MCF 10A (cell line): ENCODE results near the gene AEBP1. TPM values are rescaled to one million over a fixed set of nuclear protein-coding genes. Genes with fewer than 3 reads are reported as not detected.

Experiments
- BruUV-seq: library from RNA; stranded (reverse); fragments of 400-500 nt; replicated peaks from 2 replicates; lab custom pipeline; 2021; lab: Mats Ljungman, UMichigan
- CTCF ChIA-PET: fragments of 300-600 bp; sonication (Branson Sonifier 250); formaldehyde crosslinking; extraction: SDS; loops from one replicate; lab custom pipeline; 2021; ENCODE audit warnings: antibody characterized with exemption, inconsistent platforms; lab: Yijun Ruan, JAX
- POLR2A ChIA-PET: fragments of 300-600, 350-650 bp; sonication (Branson Sonifier 250); formaldehyde crosslinking; extraction: SDS; loops from one replicate; lab custom pipeline; 2020; ENCODE audit warnings: antibody characterized with exemption, inconsistent platforms; lab: Yijun Ruan, JAX
- DNase-seq: peaks from one replicate; pipeline ENCODE4 v3.0.0-alpha.2; 2018; ENCODE audit not compliant: unreplicated experiment
- H3K27ac Mint-ChIP-seq: one replicate; pipeline ENCODE4 v1.8.0; 2022; ENCODE audit warnings: mild to moderate bottlenecking, low read depth, mixed read lengths; ENCODE audit not compliant: unreplicated experiment
- H3K27me3 Mint-ChIP-seq: one replicate; pipeline ENCODE4 v1.8.0; 2022; ENCODE audit warnings: mixed read lengths; ENCODE audit not compliant: insufficient read depth, unreplicated experiment
- H3K36me3 Mint-ChIP-seq: one replicate; pipeline ENCODE4 v1.8.0; 2022; ENCODE audit warnings: mild to moderate bottlenecking, moderate library complexity, mixed read lengths; ENCODE audit not compliant: insufficient read depth, unreplicated experiment
- H3K4me1 Mint-ChIP-seq: one replicate; pipeline ENCODE4 v1.8.0; 2022; ENCODE audit warnings: mixed read lengths; ENCODE audit not compliant: insufficient read depth, unreplicated experiment
- H3K4me3 Mint-ChIP-seq: one replicate; pipeline ENCODE4 v1.8.0; 2022; ENCODE audit warnings: mild to moderate bottlenecking, moderate library complexity, mixed read lengths; ENCODE audit not compliant: unreplicated experiment
- H3K9me3 Mint-ChIP-seq: one replicate; pipeline ENCODE4 v1.8.0; 2022; ENCODE audit warnings: mixed read lengths; ENCODE audit not compliant: unreplicated experiment
- intact Hi-C: fragments of 100-400 bp; cut with micrococcal nuclease; formaldehyde crosslinking; loops from 2 replicates; pipeline ENCODE4 v1.14.1; 2022
- total RNA-seq: library from RNA; stranded (reverse); gene quantifications from 2 replicates; pipeline ENCODE4 v1.2.3, GENCODE V29; 2022
- TF ChIP-seq, protein P1 (sequence below): fragments of 200-600 bp; IDR thresholded peaks from one replicate; pipeline ENCODE4 v1.8.0; 2022; ENCODE audit warnings: antibody characterized with exemption, mild to moderate bottlenecking; ENCODE audit not compliant: unreplicated experiment

AEBP1 gene
- total RNA-seq, 1 experiment from 2014 or later = not detected

DNA sequence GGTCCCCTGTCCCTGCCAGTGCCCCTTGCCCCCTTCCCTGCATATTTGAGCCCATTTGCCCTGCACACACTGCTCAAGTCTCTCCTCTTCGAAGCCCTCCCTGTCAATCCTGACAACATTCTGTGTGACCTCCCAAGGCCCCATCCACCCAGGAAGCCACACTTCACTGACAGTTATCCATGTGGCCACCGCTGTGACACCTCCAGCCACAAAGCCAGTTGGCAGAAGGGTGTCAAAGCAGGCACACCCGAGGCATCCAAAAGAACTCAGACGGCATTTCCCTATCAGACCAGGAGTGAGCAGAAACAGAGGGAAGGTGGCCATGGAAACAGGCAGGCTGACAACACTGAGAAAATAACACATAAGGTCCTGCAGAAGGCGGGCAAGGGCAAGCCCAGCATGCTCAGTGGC lies 26.5 kb upstream of the AEBP1 start:
- CTCF ChIA-PET = interaction anchor here (1.0 kb wide), 1 partner anchor 118 kb away, joined by 3 read pairs; no protein-coding TSS in a partner anchor
- TF ChIP-seq, protein P1, sequence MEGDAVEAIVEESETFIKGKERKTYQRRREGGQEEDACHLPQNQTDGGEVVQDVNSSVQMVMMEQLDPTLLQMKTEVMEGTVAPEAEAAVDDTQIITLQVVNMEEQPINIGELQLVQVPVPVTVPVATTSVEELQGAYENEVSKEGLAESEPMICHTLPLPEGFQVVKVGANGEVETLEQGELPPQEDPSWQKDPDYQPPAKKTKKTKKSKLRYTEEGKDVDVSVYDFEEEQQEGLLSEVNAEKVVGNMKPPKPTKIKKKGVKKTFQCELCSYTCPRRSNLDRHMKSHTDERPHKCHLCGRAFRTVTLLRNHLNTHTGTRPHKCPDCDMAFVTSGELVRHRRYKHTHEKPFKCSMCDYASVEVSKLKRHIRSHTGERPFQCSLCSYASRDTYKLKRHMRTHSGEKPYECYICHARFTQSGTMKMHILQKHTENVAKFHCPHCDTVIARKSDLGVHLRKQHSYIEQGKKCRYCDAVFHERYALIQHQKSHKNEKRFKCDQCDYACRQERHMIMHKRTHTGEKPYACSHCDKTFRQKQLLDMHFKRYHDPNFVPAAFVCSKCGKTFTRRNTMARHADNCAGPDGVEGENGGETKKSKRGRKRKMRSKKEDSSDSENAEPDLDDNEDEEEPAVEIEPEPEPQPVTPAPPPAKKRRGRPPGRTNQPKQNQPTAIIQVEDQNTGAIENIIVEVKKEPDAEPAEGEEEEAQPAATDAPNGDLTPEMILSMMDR = no peak
- no peaks in the 10 kb centered on the region for H3K27me3 Mint-ChIP-seq
- H3K9me3 Mint-ChIP-seq = no peaks in the 10 kb centered on the region
- H3K4me3 Mint-ChIP-seq = no peak overlapping the region
- intact Hi-C loops = no loop called here
- DNase-seq = no peak
- no peak overlapping the region for H3K27ac Mint-ChIP-seq
- H3K36me3 Mint-ChIP-seq = peaks cover 47% of the 10 kb centered on the region
- peaks cover 21% of the 10 kb centered on the region for H3K4me1 Mint-ChIP-seq
- no TSS peak for BruUV-seq
- POLR2A ChIA-PET = no interaction called here

DNA sequence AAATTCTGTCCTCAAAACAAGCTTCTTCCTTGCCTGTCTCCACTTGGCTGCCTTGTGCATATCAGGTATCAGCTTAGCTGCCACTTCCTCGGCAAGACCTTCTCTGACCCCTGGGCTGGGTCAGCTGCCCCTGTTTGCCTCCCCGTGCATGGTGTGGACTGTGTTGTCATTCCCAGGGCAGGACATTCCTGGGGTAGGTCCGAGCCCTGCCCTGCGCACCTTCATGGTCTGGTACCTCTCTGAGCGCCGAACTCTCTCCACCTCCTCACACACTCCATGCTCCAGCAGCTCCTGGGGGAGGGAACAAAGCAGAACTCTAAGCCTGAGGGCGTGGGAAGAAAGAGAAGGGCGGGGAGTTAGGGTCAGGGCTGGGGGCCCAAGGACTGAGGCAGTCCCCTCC lies 25.6 kb upstream of the AEBP1 start:
- intact Hi-C loops = no loop called here
- Mint-ChIP-seq H3K9me3 (no peaks in the 10 kb centered on the region), H3K27me3 (no peaks in the 10 kb centered on the region), H3K27ac (no peak overlapping the region), H3K4me1 (peaks cover 13% of the 10 kb centered on the region), H3K36me3 (peaks cover 39% of the 10 kb centered on the region), H3K4me3 (no peak overlapping the region)
- BruUV-seq = no TSS peak
- ChIA-PET CTCF (interaction anchor here (0.6 to 1.0 kb wide), 2 partner anchors 117 to 357 kb away, joined by 3 to 4 read pairs; no protein-coding TSS in a partner anchor), POLR2A (interaction anchor here (0.6 kb wide), 1 partner anchor 123 kb away, joined by 4 read pairs; no protein-coding TSS in a partner anchor)
- TF ChIP-seq, protein P1 = no peak
- DNase-seq = no peak

DNA sequence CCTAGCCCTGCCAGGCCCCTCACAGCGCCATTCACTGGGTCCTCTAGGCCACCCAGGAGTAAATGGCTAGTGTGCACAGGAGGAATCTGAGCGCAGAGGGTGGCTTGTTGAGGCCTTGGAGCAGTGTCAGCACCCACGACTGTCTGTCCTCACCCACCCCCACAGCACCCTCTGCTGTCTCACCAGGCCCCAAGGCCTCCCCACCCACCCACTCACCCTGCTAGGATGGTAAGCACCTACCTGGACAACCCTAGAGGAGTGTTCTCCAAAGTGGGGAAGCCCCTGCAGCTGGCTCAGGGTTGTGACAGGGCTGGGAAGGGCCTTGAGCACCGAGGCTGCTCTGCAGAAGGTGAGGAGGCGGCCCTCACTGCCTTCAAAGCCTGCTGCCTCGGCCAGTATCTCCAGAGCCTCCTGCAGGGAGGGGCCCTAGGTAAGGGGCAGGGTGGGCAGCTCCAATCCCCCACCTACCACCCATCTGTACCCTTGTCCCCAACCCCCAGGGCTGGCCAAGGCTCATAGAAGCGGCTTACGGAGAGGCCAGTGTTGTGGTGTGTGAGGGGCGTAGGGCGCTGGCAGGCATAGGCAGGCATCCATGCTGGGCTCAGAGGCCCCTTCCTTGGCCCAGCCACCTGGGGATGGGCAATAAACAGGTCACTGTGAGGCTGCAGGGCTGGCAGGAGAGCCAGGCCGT lies 24.7 kb upstream of the AEBP1 start:
- no TSS peak for BruUV-seq
- CTCF ChIA-PET = no interaction called here
- TF ChIP-seq, protein P1 = no peak

DNA sequence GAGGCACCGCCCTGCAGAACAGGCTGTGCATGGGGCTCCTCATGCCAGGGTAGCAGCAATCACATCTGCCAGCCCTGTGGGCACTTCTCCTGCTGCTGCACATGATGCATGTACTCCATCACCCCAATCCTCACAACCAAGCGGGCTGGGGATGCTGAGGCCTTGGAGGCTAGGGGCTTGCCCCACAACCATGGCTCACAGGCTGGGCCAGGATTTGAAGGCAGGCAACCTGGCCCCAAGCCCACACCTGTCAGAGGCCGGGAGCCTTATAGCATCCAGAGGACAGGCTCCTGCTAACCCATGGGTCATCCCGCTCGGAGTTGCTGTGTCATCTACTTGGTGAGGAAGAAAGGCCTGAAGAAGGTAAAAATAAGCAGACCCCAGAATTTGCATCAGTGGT lies 24.0 kb upstream of the AEBP1 start:
- H3K27ac Mint-ChIP-seq = no peak overlapping the region
- TF ChIP-seq, protein P1 = no peak
- no peaks in the 10 kb centered on the region for H3K27me3 Mint-ChIP-seq
- H3K36me3 Mint-ChIP-seq = peaks cover 29% of the 10 kb centered on the region
- H3K9me3 Mint-ChIP-seq = no peaks in the 10 kb centered on the region
- ChIA-PET CTCF (interaction anchor here (1.0 kb wide), 1 partner anchor 161 kb away, joined by 3 read pairs; no protein-coding TSS in a partner anchor), POLR2A (interaction anchor here (1.3 to 2.1 kb wide), 2 partner anchors 8 to 36 kb away, joined by 5 to 12 read pairs; partner anchors contain the start of gene DBNL)
- no TSS peak for BruUV-seq
- DNase-seq = no peak
- no peak overlapping the region for H3K4me3 Mint-ChIP-seq
- intact Hi-C loops = loop anchor here (5.0 kb wide), 1 partner anchor 42 kb away; the partner anchor contains the start of gene POLD2
- peaks cover 7% of the 10 kb centered on the region for H3K4me1 Mint-ChIP-seq

More for the DNA sequence above, 24.7 kb upstream of the AEBP1 start:
- H3K9me3 Mint-ChIP-seq = no peaks in the 10 kb centered on the region
- no peak overlapping the region for H3K27ac Mint-ChIP-seq
- no peak overlapping the region for H3K4me3 Mint-ChIP-seq
- no peaks in the 10 kb centered on the region for H3K27me3 Mint-ChIP-seq
- no peak for DNase-seq
- POLR2A ChIA-PET = interaction anchor here (0.6 kb wide), 1 partner anchor 122 kb away, joined by 4 read pairs; no protein-coding TSS in a partner anchor
- peaks cover 7% of the 10 kb centered on the region for H3K4me1 Mint-ChIP-seq
- H3K36me3 Mint-ChIP-seq = peaks cover 35% of the 10 kb centered on the region
- intact Hi-C loops = loop anchor here (5.0 kb wide), 1 partner anchor 43 kb away; the partner anchor contains the start of gene POLD2
